Trophoblast cell (in vitro differentiated cells and primary cell): ENCODE results near the gene ITGB7.

Source experiments
- DNase-seq, 2 donors: peaks; one replicate each; pipeline ENCODE4 v3.0.0-alpha.2; 2016
- H2AFZ ChIP-seq: 2 replicates; pipeline ENCODE4 v1.6.1; 2013; ENCODE audit warnings: low read length, moderate library complexity, mild to moderate bottlenecking; ENCODE audit not compliant: insufficient read depth, poor library complexity
- H2AK5ac ChIP-seq: 2 replicates; pipeline ENCODE4 v1.6.1; 2013; ENCODE audit warnings: mild to moderate bottlenecking, low read length
- H2BK120ac ChIP-seq: 2 replicates; pipeline ENCODE4 v1.6.1; 2013; ENCODE audit warnings: low read length, mild to moderate bottlenecking, moderate library complexity; ENCODE audit not compliant: insufficient read depth, poor library complexity
- H2BK12ac ChIP-seq: 2 replicates; pipeline ENCODE4 v1.6.1; 2013; ENCODE audit warnings: mild to moderate bottlenecking, low read length, moderate library complexity
- H2BK5ac ChIP-seq: 2 replicates; pipeline ENCODE4 v1.6.1; 2013; ENCODE audit warnings: low read length, low read depth, moderate library complexity, mild to moderate bottlenecking; ENCODE audit not compliant: poor library complexity
- H3K14ac ChIP-seq: 2 replicates; pipeline ENCODE4 v1.6.1; 2013; ENCODE audit warnings: mild to moderate bottlenecking, low read length
- H3K18ac ChIP-seq: 2 replicates; pipeline ENCODE4 v1.6.1; 2013; ENCODE audit warnings: mild to moderate bottlenecking, low read length
- H3K23ac ChIP-seq: 2 replicates; pipeline ENCODE4 v1.6.1; 2013; ENCODE audit warnings: low read length
- H3K27ac ChIP-seq: 2 replicates; pipeline ENCODE4 v1.5.1; 2013; ENCODE audit warnings: low read depth, mild to moderate bottlenecking, inconsistent platforms, low read length, moderate library complexity
- H3K27me3 ChIP-seq: 2 replicates; pipeline ENCODE4 v1.6.1; 2013; ENCODE audit warnings: inconsistent platforms, mild to moderate bottlenecking, low read length, moderate library complexity; ENCODE audit not compliant: insufficient read depth
- H3K36me3 ChIP-seq, 2 experiments: 1 replicate in 1 of 2; 2 replicates in 1 of 2; pipeline ENCODE4 v1.6.1; 2013; ENCODE audit warnings: low read length in 2 of 2, mild to moderate bottlenecking in 2 of 2, moderate library complexity in 1 of 2; ENCODE audit not compliant: insufficient read depth in 2 of 2, control insufficient read depth in 1 of 2
- H3K4ac ChIP-seq: 2 replicates; pipeline ENCODE4 v1.6.1; 2013; ENCODE audit warnings: low read depth, mild to moderate bottlenecking, low read length, moderate library complexity
- H3K4me1 ChIP-seq, 2 experiments: 1 replicate in 1 of 2; 2 replicates in 1 of 2; pipeline ENCODE4 v1.6.1; 2013; ENCODE audit warnings: low read length in 2 of 2, mild to moderate bottlenecking in 2 of 2, moderate library complexity in 1 of 2; ENCODE audit not compliant: insufficient read depth in 2 of 2, control insufficient read depth in 1 of 2
- H3K4me2 ChIP-seq: 2 replicates; pipeline ENCODE4 v1.6.1; 2013; ENCODE audit warnings: inconsistent platforms, mild to moderate bottlenecking, low read length, moderate library complexity
- H3K4me3 ChIP-seq: 2 replicates; pipeline ENCODE4 v1.5.1; 2013; ENCODE audit warnings: mild to moderate bottlenecking, low read depth, low read length, inconsistent platforms
- H3K79me1 ChIP-seq: one replicate; pipeline ENCODE4 v1.6.1; 2013; ENCODE audit warnings: low read length
- H3K79me2 ChIP-seq: 2 replicates; pipeline ENCODE4 v1.6.1; 2013; ENCODE audit warnings: low read length, mild to moderate bottlenecking; ENCODE audit not compliant: control insufficient read depth, insufficient read depth, poor library complexity
- H3K9ac ChIP-seq: 2 replicates; pipeline ENCODE4 v1.6.1; 2013; ENCODE audit warnings: mild to moderate bottlenecking, low read length
- H3K9me3 ChIP-seq: 2 replicates; pipeline ENCODE4 v1.6.1; 2013; ENCODE audit warnings: low read depth, mild to moderate bottlenecking, control low read depth, inconsistent platforms, low read length; ENCODE audit not compliant: insufficient read depth
- H4K12ac ChIP-seq: 2 replicates; pipeline ENCODE4 v1.6.1; 2013; ENCODE audit warnings: low read depth, mild to moderate bottlenecking, low read length, moderate library complexity
- H4K8ac ChIP-seq: 2 replicates; pipeline ENCODE4 v1.6.1; 2013; ENCODE audit warnings: low read depth, mild to moderate bottlenecking, low read length, moderate library complexity
- H4K91ac ChIP-seq: one replicate; pipeline ENCODE4 v1.6.1; 2013; ENCODE audit warnings: low read depth, mild to moderate bottlenecking, low read length, moderate library complexity
- WGBS: extraction: QIAGEN DNeasy Blood & Tissue Kit; methylation state at CpG from one replicate; pipeline ENCODE4 v1.1.7; 2013; ENCODE audit warnings: missing lambda C conversion rate; ENCODE audit not compliant: insufficient read length, insufficient coverage; ENCODE audit errors: extremely low coverage; 5-methylcytosine and 5-hydroxymethylcytosine counted together

Gene ITGB7

DNA sequence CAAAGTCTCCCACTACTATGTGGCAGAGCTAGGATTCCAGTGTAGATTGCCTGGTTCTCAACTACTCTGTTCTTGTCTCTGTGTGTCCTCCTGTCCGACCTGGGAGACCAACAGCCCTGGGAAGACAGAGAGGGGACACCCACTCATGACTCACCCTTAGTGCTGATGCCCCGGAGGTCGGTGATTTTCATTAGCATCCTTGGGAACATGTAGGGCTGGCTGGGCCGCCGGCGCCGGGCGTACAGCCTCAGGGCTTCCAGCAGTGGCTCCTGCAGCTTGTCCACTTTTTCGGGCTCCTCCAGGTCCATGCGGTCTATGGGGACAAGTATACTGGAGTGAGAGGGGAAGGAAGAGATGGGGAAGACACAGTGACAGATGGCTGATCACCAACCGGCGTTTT lies 5.9 kb upstream of the ITGB7 start:
- no peaks in the 10 kb centered on the region for H3K79me1 ChIP-seq
- no peak overlapping the region for H3K23ac ChIP-seq
- no CpG with 5 or more reads among the region's 12 CpGs for WGBS
- H3K4ac ChIP-seq, result no peak overlapping the region
- peaks cover 2% of the 10 kb centered on the region for H3K9me3 ChIP-seq
- no peak overlapping the region for H3K4me3 ChIP-seq
- H3K27ac ChIP-seq, result no peak overlapping the region
- H3K79me2 ChIP-seq, result no peaks in the 10 kb centered on the region
- peaks cover 5 to 14% of the 10 kb centered on the region in 2 experiments for H3K4me1 ChIP-seq
- no peak overlapping the region for H2AK5ac ChIP-seq
- DNase-seq, result no peak
- H2BK120ac ChIP-seq, result no peak overlapping the region
- no peak overlapping the region for H3K18ac ChIP-seq
- H4K91ac ChIP-seq, result no peak overlapping the region
- H3K36me3 ChIP-seq, result peaks cover 30 to 40% of the 10 kb centered on the region in 2 experiments
- no peak overlapping the region for H3K4me2 ChIP-seq
- no peak overlapping the region for H2BK12ac ChIP-seq
- no peak overlapping the region for H3K14ac ChIP-seq
- H3K9ac ChIP-seq, result no peak overlapping the region
- H4K8ac ChIP-seq, result no peak overlapping the region
- H4K12ac ChIP-seq, result no peak overlapping the region
- H2BK5ac ChIP-seq, result no peak overlapping the region
- no peak overlapping the region for H2AFZ ChIP-seq
- no peaks in the 10 kb centered on the region for H3K27me3 ChIP-seq

DNA sequence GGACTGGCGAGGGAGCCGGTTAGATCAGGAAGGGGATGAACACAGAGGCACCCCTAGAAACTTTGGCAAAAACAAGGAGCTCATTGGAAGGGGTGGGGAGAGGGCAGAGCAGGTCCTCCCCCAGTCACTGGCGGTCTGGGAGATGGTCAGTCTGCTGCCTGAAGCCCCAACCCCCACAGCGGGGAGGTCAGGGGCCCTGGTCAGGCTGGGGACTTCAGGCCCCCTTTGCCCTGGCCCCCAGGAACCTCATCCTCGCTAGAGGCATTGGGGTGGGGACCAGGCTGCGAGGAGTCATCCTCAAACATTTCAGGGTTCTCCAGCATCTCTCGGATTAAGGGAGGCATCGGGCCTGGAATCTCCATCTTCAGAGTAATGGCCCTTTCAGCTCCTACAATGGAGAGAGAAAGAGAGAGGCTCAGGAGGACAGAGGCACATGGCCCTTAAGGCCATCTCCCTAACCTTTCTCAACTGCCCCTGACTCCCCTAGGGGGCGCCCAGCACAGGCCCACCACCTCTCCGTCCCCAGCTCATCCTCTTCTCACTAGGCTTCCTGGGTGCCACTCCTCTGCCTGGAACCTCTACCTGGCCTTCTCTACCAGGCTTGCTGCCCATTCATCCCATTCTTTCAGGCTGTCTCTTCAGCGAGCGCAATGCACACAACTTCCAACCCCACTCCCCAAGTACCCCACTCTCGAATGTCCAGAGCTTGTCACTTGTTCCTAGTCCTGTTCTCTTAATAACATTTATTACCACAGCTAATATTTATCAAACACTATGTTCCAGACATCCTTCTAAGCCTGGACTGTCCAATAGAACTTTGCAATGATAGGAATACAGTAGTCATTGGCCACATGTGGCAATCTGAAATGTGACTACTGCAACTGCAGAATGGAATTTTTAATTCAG lies 4.7 kb upstream of the ITGB7 start:
- H2AK5ac ChIP-seq, result no peak overlapping the region
- no peaks in the 10 kb centered on the region for H3K27me3 ChIP-seq
- no peak overlapping the region for H2BK12ac ChIP-seq
- no peak overlapping the region for H2BK120ac ChIP-seq
- H3K9me3 ChIP-seq, result peaks cover 2% of the 10 kb centered on the region
- H4K12ac ChIP-seq, result no peak overlapping the region
- H4K8ac ChIP-seq, result no peak overlapping the region
- H3K4ac ChIP-seq, result no peak overlapping the region
- H3K36me3 ChIP-seq, result peaks cover 30 to 40% of the 10 kb centered on the region in 2 experiments
- H3K4me3 ChIP-seq, result no peak overlapping the region
- no peak for DNase-seq
- H3K27ac ChIP-seq, result no peak overlapping the region
- H2AFZ ChIP-seq, result no peak overlapping the region
- no peaks in the 10 kb centered on the region for H3K79me1 ChIP-seq
- no peak overlapping the region for H3K18ac ChIP-seq
- H4K91ac ChIP-seq, result no peak overlapping the region
- no peak overlapping the region for H3K23ac ChIP-seq
- no CpG with 5 or more reads among the region's 13 CpGs for WGBS
- H3K4me1 ChIP-seq, result peaks cover 0 to 4% of the 10 kb centered on the region in 2 experiments
- no peak overlapping the region for H3K4me2 ChIP-seq
- H2BK5ac ChIP-seq, result no peak overlapping the region
- H3K79me2 ChIP-seq, result no peaks in the 10 kb centered on the region
- no peak overlapping the region for H3K9ac ChIP-seq
- H3K14ac ChIP-seq, result no peak overlapping the region

DNA sequence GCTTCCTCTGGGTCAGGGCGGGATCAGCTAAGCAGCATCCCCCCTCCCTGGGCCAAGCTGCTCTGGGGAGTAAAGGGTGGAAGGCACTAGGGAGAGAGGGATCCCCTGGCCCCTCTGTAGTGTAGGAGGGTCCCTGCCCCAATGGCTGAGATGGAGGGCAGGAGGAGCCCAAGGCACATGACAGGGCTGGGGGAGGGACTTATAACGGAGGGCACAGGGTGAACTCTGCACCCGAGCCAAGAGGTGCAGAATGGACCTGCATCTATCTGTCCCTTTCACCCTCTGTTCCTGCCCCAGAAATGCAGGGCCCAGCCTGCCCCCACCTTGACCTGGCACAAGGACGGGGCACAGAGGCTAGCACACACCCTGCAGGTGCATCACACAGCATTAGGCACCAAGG lies 3.8 kb upstream of the ITGB7 start:
- no CpG with 5 or more reads among the region's 4 CpGs for WGBS
- no peak overlapping the region for H4K8ac ChIP-seq
- H4K12ac ChIP-seq, result no peak overlapping the region
- no peak overlapping the region for H3K4ac ChIP-seq
- H3K23ac ChIP-seq, result no peak overlapping the region
- H3K79me1 ChIP-seq, result no peaks in the 10 kb centered on the region
- H3K36me3 ChIP-seq, result peaks cover 30 to 40% of the 10 kb centered on the region in 2 experiments
- no peaks in the 10 kb centered on the region for H3K27me3 ChIP-seq
- H2AK5ac ChIP-seq, result no peak overlapping the region
- H3K4me1 ChIP-seq, result no peaks in the 10 kb centered on the region
- no peak overlapping the region for H3K18ac ChIP-seq
- H3K79me2 ChIP-seq, result no peaks in the 10 kb centered on the region
- no peak overlapping the region for H3K9ac ChIP-seq
- peaks cover 2% of the 10 kb centered on the region for H3K9me3 ChIP-seq
- H2AFZ ChIP-seq, result no peak overlapping the region
- H2BK5ac ChIP-seq, result no peak overlapping the region
- no peak overlapping the region for H2BK120ac ChIP-seq
- no peak for DNase-seq
- no peak overlapping the region for H3K14ac ChIP-seq
- H3K27ac ChIP-seq, result no peak overlapping the region
- H3K4me2 ChIP-seq, result no peak overlapping the region
- H4K91ac ChIP-seq, result no peak overlapping the region
- H2BK12ac ChIP-seq, result no peak overlapping the region
- no peak overlapping the region for H3K4me3 ChIP-seq

DNA sequence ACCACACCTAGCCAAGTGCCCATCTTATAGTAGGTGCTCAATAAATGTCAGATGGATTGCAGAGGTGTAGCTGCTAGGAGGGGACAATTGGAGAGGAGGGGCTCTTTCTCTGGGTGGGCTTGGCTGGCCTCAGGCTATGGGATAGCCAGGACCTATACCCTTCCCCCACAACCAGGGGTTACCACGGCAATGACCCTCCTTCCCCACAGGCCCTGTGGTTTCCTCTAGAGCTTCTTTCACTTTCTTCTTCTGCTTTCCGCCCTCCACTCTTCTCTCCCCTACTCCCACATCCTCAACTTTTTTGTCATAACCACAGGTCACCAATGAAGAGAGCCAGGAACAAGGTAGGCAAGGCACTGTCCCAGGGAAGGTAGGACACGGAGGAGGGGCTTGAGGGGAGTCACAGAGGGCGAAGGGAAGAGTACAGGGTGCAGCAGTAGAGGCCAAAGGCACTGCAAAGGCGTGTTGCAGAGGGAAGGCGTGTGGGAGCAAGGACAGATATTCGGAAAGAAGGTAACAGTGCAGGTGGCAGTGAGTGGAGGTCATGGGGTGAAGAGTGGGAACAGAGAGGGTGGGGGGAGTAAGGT lies 1.9 kb upstream of the ITGB7 start:
- Histone ChIP-seq H2BK120ac (no peak overlapping the region), H3K4me1 (no peaks in the 10 kb centered on the region), H3K23ac (no peak overlapping the region), H3K9me3 (no peaks in the 10 kb centered on the region), H4K12ac (no peak overlapping the region), H2BK5ac (no peak overlapping the region), H3K9ac (no peak overlapping the region), H3K18ac (no peak overlapping the region), H3K14ac (no peak overlapping the region), H3K4me2 (no peak overlapping the region), H3K36me3 (peaks cover 22 to 28% of the 10 kb centered on the region in 2 experiments), H3K79me1 (no peaks in the 10 kb centered on the region), H3K79me2 (no peaks in the 10 kb centered on the region), H3K4ac (no peak overlapping the region), H3K4me3 (no peak overlapping the region), H2AFZ (no peak overlapping the region), H2BK12ac (no peak overlapping the region), H2AK5ac (no peak overlapping the region), H3K27me3 (no peaks in the 10 kb centered on the region), H3K27ac (no peak overlapping the region), H4K91ac (no peak overlapping the region), H4K8ac (no peak overlapping the region)
- DNase-seq, result no peak
- WGBS, result no CpG with 5 or more reads among the region's 7 CpGs
